Measurements from ENCODE around the gene ATP8B1. TPM values are rescaled to one million over a fixed set of nuclear protein-coding genes. Genes with fewer than 3 reads are reported as not detected.

ATP8B1 gene
- total RNA-seq, 1 experiment from 2014 or later = 1.1 TPM

DNA sequence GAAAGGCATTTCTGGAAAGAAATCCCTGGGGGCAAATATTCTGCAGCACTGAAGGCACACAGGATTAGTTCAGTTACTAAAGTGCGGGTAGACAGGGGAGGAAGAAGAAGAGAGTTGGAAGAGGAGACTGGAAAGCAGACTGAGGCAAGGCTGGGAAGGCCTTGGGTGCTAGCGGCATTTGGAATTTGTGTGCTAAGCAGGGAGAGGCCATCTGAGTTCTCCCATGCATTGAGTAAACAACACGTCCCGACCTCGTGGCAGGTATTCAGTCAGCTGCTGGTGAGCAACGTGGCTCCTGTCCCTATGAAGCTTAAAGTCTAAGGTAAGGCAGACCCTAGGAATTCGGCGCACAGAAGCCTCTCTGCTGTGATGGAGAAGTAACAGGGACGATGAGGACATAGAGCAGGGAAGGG is 30.7 kb downstream of the ATP8B1 start:
- H3K4me3 Mint-ChIP-seq = no peak overlapping the region
- Histone ChIP-seq H3K79me1 (ENCODE audit: insufficient read depth, low read depth, low read length, poor library complexity, severe bottlenecking) (no peaks in the 10 kb centered on the region), H4K91ac (ENCODE audit: insufficient read length, low read depth, low read length) (no peak overlapping the region), H3K9ac (ENCODE audit: extremely low read depth, insufficient read length, low read length) (no peak overlapping the region), H3K27ac (ENCODE audit: insufficient read length, low read depth, low read length) (no peak overlapping the region), H3K4ac (ENCODE audit: low read depth, low read length) (no peak overlapping the region), H3T11ph (ENCODE audit: low read length) (no peak overlapping the region), H3K4me2 (ENCODE audit: insufficient read depth, insufficient read length, low read length) (no peak overlapping the region), H4K8ac (replicated peaks; ENCODE audit: insufficient read length, low read depth, low read length) (no peak overlapping the region), H3K56ac (ENCODE audit: insufficient read length, low read depth, low read length) (no peak overlapping the region), H3K14ac (ENCODE audit: insufficient read depth, low read length) (no peak overlapping the region), H3K23me2 (ENCODE audit: insufficient read length, low read depth, low read length, poor library complexity, severe bottlenecking) (no peaks in the 10 kb centered on the region), H2BK15ac (ENCODE audit: low read depth, low read length) (no peak overlapping the region), H2BK12ac (ENCODE audit: insufficient read length, low read depth, low read length) (no peak overlapping the region), H3K27me3 (ENCODE audit: insufficient read depth, low read length) (no peaks in the 10 kb centered on the region), H3K79me2 (ENCODE audit: insufficient read depth, low read length) (no peaks in the 10 kb centered on the region), H2BK5ac (ENCODE audit: insufficient read length, low read length) (no peak overlapping the region), H3K18ac (ENCODE audit: insufficient read length, low read depth, low read length) (no peak overlapping the region), H2BK120ac (ENCODE audit: low read depth, low read length, poor library complexity, severe bottlenecking) (no peak overlapping the region), H3K4me1 (ENCODE audit: insufficient read depth, low read length) (peaks cover 9% of the 10 kb centered on the region; the same call in 1 of the 2 replicates), H4K20me1 (ENCODE audit: control insufficient read depth, insufficient read depth, insufficient read length) (no peaks in the 10 kb centered on the region), H2AFZ (ENCODE audit: low read length) (no peak overlapping the region), H3K9me3 (ENCODE audit: control insufficient read depth, low read depth, low read length) (no peaks in the 10 kb centered on the region), H2BK20ac (ENCODE audit: low read depth, low read length, poor library complexity, severe bottlenecking) (no peak overlapping the region), H3K23ac (ENCODE audit: insufficient read length, low read depth, low read length) (no peak overlapping the region), H4K5ac (ENCODE audit: insufficient read length, low read depth, low read length) (no peak overlapping the region), H2AK5ac (ENCODE audit: insufficient read length, low read length) (no peak overlapping the region)
- no peak for DNase-seq
- WGBS (ENCODE audit: extremely low coverage, insufficient read length, low lambda C conversion rate) = no CpG with 5 or more reads among the region's 9 CpGs
- H3K36me3 Mint-ChIP-seq (ENCODE audit: insufficient read depth in 1 of 3, low read depth in 3 of 3) = no peaks in the 10 kb centered on the region
- H3K9me3 Mint-ChIP-seq = no peaks in the 10 kb centered on the region
- no peak overlapping the region; a peak in 2 of 7 replicates for H3K27ac Mint-ChIP-seq
- peaks cover 15 to 24% of the 10 kb centered on the region in 2 experiments for H3K4me1 Mint-ChIP-seq
- H3K27me3 Mint-ChIP-seq (ENCODE audit: low read depth) = no peaks in the 10 kb centered on the region; the same call in 1 of the 2 replicates
- TF ChIP-seq, protein P1, sequence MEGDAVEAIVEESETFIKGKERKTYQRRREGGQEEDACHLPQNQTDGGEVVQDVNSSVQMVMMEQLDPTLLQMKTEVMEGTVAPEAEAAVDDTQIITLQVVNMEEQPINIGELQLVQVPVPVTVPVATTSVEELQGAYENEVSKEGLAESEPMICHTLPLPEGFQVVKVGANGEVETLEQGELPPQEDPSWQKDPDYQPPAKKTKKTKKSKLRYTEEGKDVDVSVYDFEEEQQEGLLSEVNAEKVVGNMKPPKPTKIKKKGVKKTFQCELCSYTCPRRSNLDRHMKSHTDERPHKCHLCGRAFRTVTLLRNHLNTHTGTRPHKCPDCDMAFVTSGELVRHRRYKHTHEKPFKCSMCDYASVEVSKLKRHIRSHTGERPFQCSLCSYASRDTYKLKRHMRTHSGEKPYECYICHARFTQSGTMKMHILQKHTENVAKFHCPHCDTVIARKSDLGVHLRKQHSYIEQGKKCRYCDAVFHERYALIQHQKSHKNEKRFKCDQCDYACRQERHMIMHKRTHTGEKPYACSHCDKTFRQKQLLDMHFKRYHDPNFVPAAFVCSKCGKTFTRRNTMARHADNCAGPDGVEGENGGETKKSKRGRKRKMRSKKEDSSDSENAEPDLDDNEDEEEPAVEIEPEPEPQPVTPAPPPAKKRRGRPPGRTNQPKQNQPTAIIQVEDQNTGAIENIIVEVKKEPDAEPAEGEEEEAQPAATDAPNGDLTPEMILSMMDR (conservative IDR thresholded peaks at IDR 0.05) = no peak

Data from H9 (cell line).